Activated CD8-positive, alpha-beta memory T cell treated with anti-CD3 and anti-CD28 coated beads, Interleukin-2, amount 10 ng/mL, durations not matched to agents 7 days and 5 days (primary cell): Measurements from ENCODE around the gene MKX. TPM values are rescaled to one million over a fixed set of nuclear protein-coding genes. Genes with fewer than 3 reads are reported as not detected.

ENCODE experiments used
- ATAC-seq: fragments of 150-1000 bp; cut with Tn5 transposase; one replicate; pipeline ENCODE4 v1.10.0; 2021; ENCODE audit warnings: moderate library complexity
- CTCF ChIA-PET: fragments of 350-600 bp; sonication (Branson Sonifier 250); formaldehyde crosslinking; loops from one replicate; lab custom pipeline; 2021; ENCODE audit warnings: antibody characterized with exemption; lab: Charles Lee
- DNase-seq: peaks from one replicate; pipeline ENCODE4 v3.0.0-alpha.2; 2020
- H3K27ac Mint-ChIP-seq: one replicate; pipeline ENCODE4 v1.8.0; 2021; ENCODE audit warnings: mild to moderate bottlenecking, mixed read lengths
- H3K27me3 Mint-ChIP-seq: one replicate; pipeline ENCODE4 v1.8.0; 2021; ENCODE audit warnings: mixed read lengths
- H3K36me3 Mint-ChIP-seq: one replicate; pipeline ENCODE4 v1.8.0; 2021; ENCODE audit warnings: mild to moderate bottlenecking, mixed read lengths
- H3K4me1 Mint-ChIP-seq: one replicate; pipeline ENCODE4 v1.8.0; 2021; ENCODE audit warnings: mixed read lengths
- H3K4me3 Mint-ChIP-seq: one replicate; pipeline ENCODE4 v1.8.0; 2021; ENCODE audit warnings: mild to moderate bottlenecking, moderate library complexity, mixed read lengths
- H3K9me3 Mint-ChIP-seq: one replicate; pipeline ENCODE4 v1.8.0; 2022; ENCODE audit warnings: low read depth, mixed read lengths
- total RNA-seq, 2 experiments: library from RNA; stranded (reverse); gene quantifications; one replicate each; pipeline ENCODE4 v1.2.3, GENCODE V29; 2021

The MKX gene
- total RNA-seq, 2 experiments from 2014 or later, result not detected

DNA sequence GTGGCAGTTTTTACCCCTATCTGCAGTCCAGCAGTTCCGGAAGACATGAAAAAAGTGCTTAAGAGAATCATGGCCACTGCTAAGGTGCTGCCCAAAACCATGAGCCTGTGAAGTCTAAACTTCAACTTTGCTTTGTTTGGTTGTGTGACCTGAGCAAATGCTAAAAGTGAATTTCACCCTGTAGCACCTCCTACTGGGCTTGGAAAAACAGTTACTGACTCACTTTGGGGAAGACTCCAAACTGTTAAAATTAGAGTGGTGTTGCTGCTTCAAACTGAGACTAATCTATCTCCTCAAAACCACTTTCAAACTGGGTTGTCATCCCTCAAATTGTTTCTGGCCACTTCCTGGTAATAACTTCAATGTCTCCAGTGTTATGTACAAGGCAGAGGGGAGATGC, 21.3 kb downstream of the MKX start:
- DNase-seq (no peak), ATAC-seq (no peak)
- CTCF ChIA-PET, result no interaction called here
- peaks cover 47% of the 10 kb centered on the region for H3K27me3 Mint-ChIP-seq
- H3K9me3 Mint-ChIP-seq, result no peaks in the 10 kb centered on the region
- peaks cover 13% of the 10 kb centered on the region for H3K4me1 Mint-ChIP-seq
- no peak overlapping the region for H3K27ac Mint-ChIP-seq
- H3K36me3 Mint-ChIP-seq, result no peaks in the 10 kb centered on the region
- H3K4me3 Mint-ChIP-seq, result no peak overlapping the region

DNA sequence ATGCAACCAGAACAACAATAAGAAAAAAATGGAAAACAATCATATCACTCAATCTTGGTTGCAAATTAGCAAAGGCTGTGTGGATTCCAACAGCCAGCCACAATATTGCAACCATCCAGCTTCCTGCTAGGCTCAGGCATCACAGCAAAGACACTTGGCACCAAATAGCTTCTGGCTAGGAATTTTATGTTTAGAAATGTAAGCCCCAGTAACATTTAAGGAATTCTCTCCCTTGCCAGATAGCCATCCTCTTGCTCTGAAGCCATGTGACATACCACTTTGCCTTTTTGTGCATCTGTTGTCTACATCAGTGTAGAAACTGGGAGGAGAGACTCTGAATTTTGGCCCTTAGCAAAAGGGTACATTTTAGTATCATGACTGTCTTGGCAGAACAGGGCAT, 22.2 kb downstream of the MKX start:
- DNase-seq, result no peak
- peaks cover 49% of the 10 kb centered on the region for H3K27me3 Mint-ChIP-seq
- CTCF ChIA-PET, result no interaction called here

DNA sequence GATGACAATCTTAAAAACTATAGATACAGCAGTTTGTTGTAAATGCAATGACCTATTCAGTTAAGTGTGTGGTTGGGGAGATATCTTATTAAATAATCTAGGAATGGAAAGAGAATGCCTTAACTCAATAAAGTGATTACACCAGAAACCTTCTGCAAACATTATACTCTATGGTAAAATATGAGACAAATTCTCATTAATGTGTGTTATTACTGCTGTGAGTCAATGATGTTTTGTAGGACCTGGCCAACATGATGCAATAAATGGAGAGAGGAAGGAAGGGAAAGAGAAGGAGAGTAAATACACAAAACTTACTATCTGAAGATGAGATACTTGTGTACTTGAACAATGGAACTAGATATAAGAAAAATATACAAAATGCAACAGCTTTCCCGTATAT, 25.1 kb downstream of the MKX start:
- Mint-ChIP-seq H3K4me3 (no peak overlapping the region), H3K27ac (no peak overlapping the region), H3K4me1 (peaks cover 13% of the 10 kb centered on the region), H3K9me3 (no peaks in the 10 kb centered on the region), H3K27me3 (peaks cover 49% of the 10 kb centered on the region), H3K36me3 (no peaks in the 10 kb centered on the region)
- DNase-seq (no peak), ATAC-seq (no peak)
- CTCF ChIA-PET, result no interaction called here

More for the DNA sequence above, 22.2 kb downstream of the MKX start:
- Mint-ChIP-seq H3K27ac (no peak overlapping the region), H3K4me1 (peaks cover 13% of the 10 kb centered on the region), H3K9me3 (no peaks in the 10 kb centered on the region), H3K36me3 (no peaks in the 10 kb centered on the region), H3K4me3 (no peak overlapping the region)
- no peak for ATAC-seq

DNA sequence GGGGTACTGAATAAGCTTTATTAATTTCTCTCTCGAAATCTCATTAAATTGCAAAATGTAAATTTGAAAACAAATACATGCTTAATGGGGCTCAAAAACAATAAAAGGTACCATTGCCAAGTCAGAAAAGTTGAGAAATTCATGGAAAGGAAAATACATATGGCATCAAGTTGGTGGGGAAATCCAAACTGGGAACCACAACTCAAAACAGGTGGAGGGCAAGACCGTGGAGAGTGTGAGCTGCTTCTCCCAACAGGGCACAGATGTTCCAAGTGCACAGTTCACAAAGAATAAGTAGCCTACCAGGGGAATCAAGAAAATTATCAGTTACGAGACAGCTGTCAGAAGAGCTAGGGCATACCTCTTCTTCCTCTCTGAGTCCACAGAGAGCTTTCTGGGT, 26.6 kb downstream of the MKX start:
- CTCF ChIA-PET, result no interaction called here
- Mint-ChIP-seq H3K4me3 (no peak overlapping the region), H3K27ac (no peak overlapping the region)

DNA sequence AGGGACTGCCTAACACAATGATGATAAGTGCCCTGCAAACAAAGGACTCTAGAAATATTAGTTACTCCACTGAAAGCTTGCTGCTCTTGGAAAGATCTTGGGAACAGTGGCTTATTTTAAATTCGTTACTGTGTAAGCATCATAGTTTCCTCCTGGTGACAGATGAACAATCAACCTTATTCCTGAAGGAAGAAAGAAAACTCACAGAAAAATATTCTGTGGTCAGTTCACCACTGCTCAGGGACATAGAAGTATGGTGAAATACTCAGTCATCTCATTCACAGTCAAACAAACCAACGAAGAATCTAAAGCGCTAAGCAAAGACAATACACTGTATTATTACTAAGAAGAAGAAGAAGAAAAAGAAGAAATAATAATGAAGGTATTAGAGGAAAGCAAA, 27.8 kb downstream of the MKX start:
- ATAC-seq, result no peak
- Mint-ChIP-seq H3K27me3 (peaks cover 38% of the 10 kb centered on the region), H3K36me3 (no peaks in the 10 kb centered on the region), H3K4me3 (no peak overlapping the region), H3K9me3 (no peaks in the 10 kb centered on the region), H3K27ac (no peak overlapping the region), H3K4me1 (no peaks in the 10 kb centered on the region)
- DNase-seq, result no peak
- CTCF ChIA-PET, result interaction anchor here (0.6 kb wide), 1 partner anchor 176 kb away, joined by 3 read pairs; no protein-coding TSS in a partner anchor

More for the DNA sequence above, 26.6 kb downstream of the MKX start:
- DNase-seq, result no peak
- H3K36me3 Mint-ChIP-seq, result no peaks in the 10 kb centered on the region
- ATAC-seq, result no peak
- peaks cover 41% of the 10 kb centered on the region for H3K27me3 Mint-ChIP-seq
- H3K9me3 Mint-ChIP-seq, result no peaks in the 10 kb centered on the region
- peaks cover 6% of the 10 kb centered on the region for H3K4me1 Mint-ChIP-seq

DNA sequence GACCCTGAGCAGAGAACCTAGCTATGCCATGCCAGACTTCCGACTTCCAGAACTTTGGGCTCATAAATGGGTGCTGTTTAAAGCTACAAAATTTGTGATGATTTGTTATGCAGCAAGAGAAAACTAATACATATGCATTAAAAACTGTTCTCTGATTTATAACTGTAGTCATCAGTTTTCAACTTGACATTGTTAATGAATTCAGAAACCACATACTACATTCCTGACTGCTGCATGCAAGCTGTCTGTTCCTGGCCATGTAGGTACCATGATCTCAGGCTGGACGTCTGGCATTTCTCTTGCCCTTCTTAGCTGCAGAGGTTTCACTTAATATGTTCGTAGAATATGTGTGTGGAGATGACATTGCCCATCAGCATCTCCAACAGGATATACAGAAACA, 28.4 kb downstream of the MKX start:
- DNase-seq (no peak), ATAC-seq (no peak)
- no peak overlapping the region for H3K4me3 Mint-ChIP-seq
- H3K36me3 Mint-ChIP-seq, result no peaks in the 10 kb centered on the region
- H3K27me3 Mint-ChIP-seq, result peaks cover 38% of the 10 kb centered on the region
- CTCF ChIA-PET, result no interaction called here
- no peaks in the 10 kb centered on the region for H3K4me1 Mint-ChIP-seq
- no peaks in the 10 kb centered on the region for H3K9me3 Mint-ChIP-seq
- no peak overlapping the region for H3K27ac Mint-ChIP-seq

DNA sequence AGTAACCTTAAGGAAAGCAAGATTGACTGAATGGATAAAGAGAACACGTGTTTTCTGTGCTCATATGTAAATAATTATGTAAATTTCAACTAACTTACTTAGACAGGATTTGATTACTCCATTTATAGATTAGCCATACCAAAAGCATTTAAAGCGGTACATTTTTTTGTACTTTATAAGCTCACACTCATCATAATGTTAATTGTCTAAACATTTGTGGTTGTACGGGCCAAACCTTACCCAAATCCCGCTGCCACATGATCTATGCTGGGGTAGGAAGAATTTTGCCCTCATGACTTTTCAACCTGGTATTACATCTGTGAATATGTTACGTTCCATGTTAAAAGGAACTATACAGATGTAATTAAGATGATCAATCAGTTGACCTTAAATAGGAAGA, 29.1 kb downstream of the MKX start:
- CTCF ChIA-PET, result interaction anchor here (0.8 kb wide), 1 partner anchor 68 kb away, joined by 3 read pairs; no protein-coding TSS in a partner anchor
- Mint-ChIP-seq H3K4me1 (no peaks in the 10 kb centered on the region), H3K27ac (no peak overlapping the region), H3K4me3 (no peak overlapping the region), H3K36me3 (no peaks in the 10 kb centered on the region), H3K27me3 (peaks cover 38% of the 10 kb centered on the region), H3K9me3 (no peaks in the 10 kb centered on the region)
- DNase-seq (no peak), ATAC-seq (no peak)

- Mint-ChIP-seq H3K4me3 (no peak overlapping the region), H3K4me1 (no peaks in the 10 kb centered on the region), H3K36me3 (no peaks in the 10 kb centered on the region), H3K27me3 (peaks cover 34% of the 10 kb centered on the region), H3K9me3 (no peaks in the 10 kb centered on the region), H3K27ac (no peak overlapping the region)
- ATAC-seq (no peak), DNase-seq (no peak)
- CTCF ChIA-PET, result no interaction called here
These were observed 30.1 kb downstream of the MKX start for GRCh38 chr10:27715505-27715904.

DNA sequence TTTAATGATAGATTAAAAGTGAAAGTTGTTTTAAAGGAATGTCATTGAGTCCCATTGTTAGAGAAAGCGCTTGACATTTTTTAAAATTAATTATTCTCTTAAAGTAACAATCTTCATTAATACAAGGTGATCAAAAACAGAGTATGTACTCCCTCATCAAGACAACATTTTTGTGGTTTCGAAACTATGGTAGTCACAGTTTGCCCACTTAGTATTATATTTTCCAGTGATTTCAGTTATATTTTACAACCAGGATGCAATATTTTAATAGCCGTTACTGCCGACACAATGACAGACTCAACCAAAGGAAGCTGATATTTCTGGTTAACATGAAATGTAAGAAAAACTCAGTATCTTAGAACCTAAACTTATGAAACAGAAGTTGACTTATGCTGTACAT, 31.3 kb downstream of the MKX start:
- Mint-ChIP-seq H3K27ac (no peak overlapping the region), H3K36me3 (no peaks in the 10 kb centered on the region), H3K9me3 (no peaks in the 10 kb centered on the region), H3K4me3 (no peak overlapping the region), H3K4me1 (no peaks in the 10 kb centered on the region), H3K27me3 (peaks cover 29% of the 10 kb centered on the region)
- DNase-seq (no peak), ATAC-seq (no peak)
- CTCF ChIA-PET, result no interaction called here

DNA sequence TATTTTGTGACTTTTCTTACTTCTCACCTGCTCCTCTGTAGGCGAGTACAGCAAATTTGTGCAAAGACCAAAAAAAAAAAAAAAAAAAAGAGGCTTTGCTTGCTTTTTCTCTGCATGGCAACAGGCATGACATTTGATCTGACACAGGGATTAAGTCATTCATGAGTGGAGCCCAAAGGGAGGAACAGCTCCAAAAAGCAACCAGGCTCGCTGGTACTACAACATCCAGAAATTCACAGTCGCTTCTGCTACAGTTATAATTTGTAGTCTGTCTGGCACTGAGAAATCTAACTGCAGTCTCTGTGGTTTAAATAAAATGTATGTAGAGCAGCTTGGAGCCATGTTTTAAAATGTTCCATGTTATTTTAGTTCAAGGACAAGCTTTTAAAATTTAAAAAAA, 31.7 kb downstream of the MKX start:
- Mint-ChIP-seq H3K4me3 (no peak overlapping the region), H3K4me1 (no peaks in the 10 kb centered on the region), H3K36me3 (no peaks in the 10 kb centered on the region), H3K9me3 (no peaks in the 10 kb centered on the region), H3K27ac (no peak overlapping the region), H3K27me3 (peaks cover 25% of the 10 kb centered on the region)
- ATAC-seq (no peak), DNase-seq (no peak)
- CTCF ChIA-PET, result no interaction called here

GRCh38 chr10:27710014-27710413, 35.6 kb downstream of the MKX start:
- no peaks in the 10 kb centered on the region for H3K9me3 Mint-ChIP-seq
- H3K4me3 Mint-ChIP-seq, result no peak overlapping the region
- peaks cover 4% of the 10 kb centered on the region for H3K27me3 Mint-ChIP-seq
- no peaks in the 10 kb centered on the region for H3K36me3 Mint-ChIP-seq
- no peaks in the 10 kb centered on the region for H3K4me1 Mint-ChIP-seq
- DNase-seq (no peak), ATAC-seq (no peak)
- no peak overlapping the region for H3K27ac Mint-ChIP-seq
- CTCF ChIA-PET, result interaction anchor here (1.4 kb wide), 1 partner anchor 18 kb away, joined by 3 read pairs; no protein-coding TSS in a partner anchor

GRCh38 chr10:27709304-27709703, 36.3 kb downstream of the MKX start:
- CTCF ChIA-PET, result no interaction called here
- DNase-seq, result no peak
- no peak overlapping the region for H3K4me3 Mint-ChIP-seq
- peaks cover 4% of the 10 kb centered on the region for H3K27me3 Mint-ChIP-seq
- no peaks in the 10 kb centered on the region for H3K9me3 Mint-ChIP-seq
- no peaks in the 10 kb centered on the region for H3K4me1 Mint-ChIP-seq
- no peak overlapping the region for H3K27ac Mint-ChIP-seq
- ATAC-seq, result no peak
- H3K36me3 Mint-ChIP-seq, result no peaks in the 10 kb centered on the region

DNA sequence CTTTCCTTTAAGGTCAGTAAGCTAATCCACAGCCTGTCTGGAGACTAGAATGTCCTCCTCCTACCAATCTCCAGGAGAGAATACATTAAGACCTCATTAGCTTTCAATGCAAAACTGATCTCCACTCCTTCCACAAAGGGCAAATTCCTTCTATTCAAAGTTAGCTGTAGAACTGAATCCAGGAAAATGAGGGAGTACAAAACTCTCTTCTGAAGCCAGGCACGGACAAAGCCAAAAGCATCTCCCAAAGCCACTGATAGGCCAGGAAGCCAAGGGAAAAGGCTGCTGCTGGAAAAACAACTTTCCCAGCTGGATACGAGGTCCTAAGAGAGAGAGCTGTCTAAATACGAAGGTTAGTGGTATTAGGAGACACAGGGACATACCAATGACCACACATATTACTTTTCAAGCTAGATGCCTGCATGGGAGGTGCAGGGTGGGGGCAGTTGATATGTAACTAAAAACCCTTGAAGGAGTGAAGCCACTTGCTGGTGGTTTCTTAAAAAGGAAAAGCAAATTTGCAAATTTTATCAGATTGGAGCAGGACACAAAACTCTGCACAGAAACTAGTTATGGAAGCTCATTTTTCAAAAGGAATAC, 43.6 kb downstream of the MKX start:
- H3K27me3 Mint-ChIP-seq, result peaks cover 19% of the 10 kb centered on the region
- no peak overlapping the region for H3K27ac Mint-ChIP-seq
- CTCF ChIA-PET, result interaction anchor here (0.8 kb wide), 1 partner anchor 40 kb away, joined by 3 read pairs; no protein-coding TSS in a partner anchor
- no peaks in the 10 kb centered on the region for H3K4me1 Mint-ChIP-seq
- no peaks in the 10 kb centered on the region for H3K9me3 Mint-ChIP-seq
- ATAC-seq (no peak), DNase-seq (no peak)
- no peaks in the 10 kb centered on the region for H3K36me3 Mint-ChIP-seq
- no peak overlapping the region for H3K4me3 Mint-ChIP-seq

DNA sequence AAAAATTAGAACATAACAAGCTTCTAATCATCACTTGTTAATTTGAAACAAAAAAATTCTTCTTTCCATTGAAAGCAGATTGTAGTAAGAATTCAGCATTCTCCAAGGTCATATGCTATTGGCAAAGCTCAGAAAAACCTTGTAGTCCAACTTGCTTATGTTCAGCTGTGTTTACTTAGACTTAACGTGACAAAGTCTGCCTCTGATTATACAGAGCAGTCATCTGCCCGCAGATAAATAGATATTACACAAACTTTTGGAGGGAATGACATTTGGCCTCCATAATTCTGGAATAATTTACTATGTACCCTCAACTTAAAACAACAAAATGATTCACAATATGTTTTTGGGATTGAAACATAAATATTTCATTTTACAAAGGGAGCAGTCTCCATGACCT, 45.8 kb downstream of the MKX start:
- CTCF ChIA-PET, result no interaction called here
- DNase-seq, result no peak
- Mint-ChIP-seq H3K27me3 (peaks cover 28% of the 10 kb centered on the region), H3K4me3 (no peak overlapping the region), H3K36me3 (no peaks in the 10 kb centered on the region), H3K9me3 (no peaks in the 10 kb centered on the region), H3K4me1 (no peaks in the 10 kb centered on the region), H3K27ac (no peak overlapping the region)
- no peak for ATAC-seq
